Measurements from ENCODE around the gene ACADS. TPM values are rescaled to one million over a fixed set of nuclear protein-coding genes. Genes with fewer than 3 reads are reported as not detected.
A peak's percentile ranks its signal among the peaks of the same experiment; 100 is the strongest.
"Not testable (repeated sequence)": the region's sequence is repeated elsewhere in the genome, so short reads cannot be mapped to it uniquely, and the experiment has no call there.

Gene ACADS
- total RNA-seq, 1 donor from 2014 or later = 108 TPM

- peak; percentile 66 for ATAC-seq
- intact Hi-C loops (cut with DNase I) = no loop called here
- no peak for DNase-seq (ENCODE audit: missing footprints)
These were observed 5.2 kb upstream of the ACADS start for GRCh38 chr12:120720234-120720986.

GRCh38 chr12:120720987-120721801, 4.4 kb upstream of the ACADS start:
- no peak for DNase-seq (ENCODE audit: missing footprints)
- intact Hi-C loops (cut with DNase I) = no loop called here
- ATAC-seq = no peak

GRCh38 chr12:120721866-120722265, 3.8 kb upstream of the ACADS start:
- intact Hi-C loops (cut with DNase I) = no loop called here
- ATAC-seq (no peak), DNase-seq (ENCODE audit: missing footprints) (no peak)

- intact Hi-C loops (cut with DNase I) = no loop called here
- ATAC-seq = no peak
- DNase-seq (ENCODE audit: missing footprints) = no peak
These were observed 2.8 kb upstream of the ACADS start for GRCh38 chr12:120722784-120723183.

GRCh38 chr12:120724720-120725119, 906 bp upstream of the ACADS start:
- ATAC-seq (no peak), DNase-seq (ENCODE audit: missing footprints) (no peak)
- intact Hi-C loops (cut with DNase I) = no loop called here

GRCh38 chr12:120725151-120725658, 421 bp upstream of the ACADS start:
- ATAC-seq = no peak
- intact Hi-C loops (cut with DNase I) = no loop called here
- DNase-seq (ENCODE audit: missing footprints) = no peak

- ATAC-seq (no peak), DNase-seq (ENCODE audit: missing footprints) (no peak)
- intact Hi-C loops (cut with DNase I) = no loop called here
These were observed 826 bp downstream of the ACADS start for GRCh38 chr12:120726510-120726793.

GRCh38 chr12:120726961-120727360, 1.3 kb downstream of the ACADS start:
- no peak for DNase-seq (ENCODE audit: missing footprints)
- ATAC-seq = no peak

GRCh38 chr12:120732198-120732597, 6.6 kb downstream of the ACADS start:
- DNase-seq (ENCODE audit: missing footprints); intact Hi-C loops (cut with DNase I); ATAC-seq: not testable (repeated sequence)

More at GRCh38 chr12:120726961-120727360, 1.3 kb downstream of the ACADS start:
- intact Hi-C loops (cut with DNase I) = no loop called here

- ATAC-seq (no peak), DNase-seq (ENCODE audit: missing footprints) (no peak)
- intact Hi-C loops (cut with DNase I) = no loop called here
These were observed 7.9 kb downstream of the ACADS start for GRCh38 chr12:120733574-120733973.

- intact Hi-C loops (cut with DNase I) = no loop called here
- DNase-seq (ENCODE audit: missing footprints) (no peak), ATAC-seq (no peak)
These were observed 8.6 kb downstream of the ACADS start for GRCh38 chr12:120734210-120734609.

- DNase-seq (ENCODE audit: missing footprints) (no peak), ATAC-seq (no peak)
- intact Hi-C loops (cut with DNase I) = no loop called here
These were observed 9.6 kb downstream of the ACADS start for GRCh38 chr12:120735181-120735580.

GRCh38 chr12:120736404-120737331, 11.0 kb downstream of the ACADS start:
- intact Hi-C loops (cut with DNase I) = no loop called here
- DNase-seq (ENCODE audit: missing footprints) (no peak), ATAC-seq (no peak)

- DNase-seq (ENCODE audit: missing footprints) (no peak), ATAC-seq (no peak)
- intact Hi-C loops (cut with DNase I) = no loop called here
These were observed 12.1 kb downstream of the ACADS start for GRCh38 chr12:120737557-120738251.

GRCh38 chr12:120738252-120739030, 12.8 kb downstream of the ACADS start:
- intact Hi-C loops (cut with DNase I) = no loop called here
- ATAC-seq = no peak
- no peak for DNase-seq (ENCODE audit: missing footprints)

GRCh38 chr12:120739031-120739762, 13.6 kb downstream of the ACADS start:
- ATAC-seq (no peak), DNase-seq (ENCODE audit: missing footprints) (no peak)
- intact Hi-C loops (cut with DNase I) = no loop called here

Measured in Right ventricle myocardium inferior (tissue), 1 donor.